Aorta (tissue), 5 donors: Measurements from ENCODE around the gene PTPRN2. TPM values are rescaled to one million over a fixed set of nuclear protein-coding genes. Genes with fewer than 3 reads are reported as not detected.

Experiments used
- ATAC-seq: fragments of 200-7000 bp; cut with Tn5 transposase; one replicate; pipeline ENCODE4 v1.9.1; 2022; ENCODE audit warnings: moderate library complexity; ENCODE audit not compliant: low FRiP score
- DNase-seq, 2 donors: peaks; one replicate each; pipeline ENCODE4 v3.0.0-alpha.2; 2020
- H3K27ac ChIP-seq, 2 donors: one replicate each; pipeline ENCODE4 v1.5.1; 2013; ENCODE audit warnings: low read length in 2 of 2, mild to moderate bottlenecking in 2 of 2, moderate library complexity in 2 of 2, control low read depth in 1 of 2, inconsistent platforms in 1 of 2, low read depth in 1 of 2
- H3K27me3 ChIP-seq, 2 donors: one replicate each; pipeline ENCODE4 v1.6.1; 2013; ENCODE audit warnings: control low read depth in 1 of 2, low read length in 1 of 2, mild to moderate bottlenecking in 1 of 2, moderate library complexity in 1 of 2; ENCODE audit not compliant: insufficient read depth in 2 of 2, control insufficient read depth in 1 of 2
- H3K36me3 ChIP-seq, 2 donors: one replicate each; pipeline ENCODE4 v1.6.1; 2013; ENCODE audit warnings: control low read depth in 1 of 2, low read length in 1 of 2, mild to moderate bottlenecking in 1 of 2; ENCODE audit not compliant: insufficient read depth in 2 of 2, control insufficient read depth in 1 of 2
- H3K4me1 ChIP-seq, 2 donors: one replicate each; pipeline ENCODE4 v1.6.1; 2013; ENCODE audit warnings: low read length in 2 of 2, control low read depth in 1 of 2, mild to moderate bottlenecking in 1 of 2, moderate library complexity in 1 of 2; ENCODE audit not compliant: insufficient read depth in 2 of 2, control insufficient read depth in 1 of 2
- H3K4me3 ChIP-seq, 2 donors: one replicate each; pipeline ENCODE4 v1.5.1; 2013; ENCODE audit warnings: low read length in 2 of 2, control low read depth in 1 of 2, mild to moderate bottlenecking in 1 of 2
- H3K9me3 ChIP-seq: one replicate; pipeline ENCODE4 v1.6.1; 2013; ENCODE audit warnings: mild to moderate bottlenecking, low read length; ENCODE audit not compliant: control insufficient read depth
- WGBS, 2 donors: extraction: QIAGEN DNeasy Blood & Tissue Kit; methylation state at CpG; one replicate each; pipeline ENCODE4 v1.1.7; 2013; 5-methylcytosine and 5-hydroxymethylcytosine counted together
- intact Hi-C, 2 donors: fragments of 100-400 bp; cut with DNase I; formaldehyde crosslinking; loops; one replicate each; pipeline versions ENCODE4 v1.14.2 to v1.15.0; 2022
- polyA plus RNA-seq, 2 donors: library from polyadenylated mRNA; stranded (reverse); fragments of 200-250 nt; gene quantifications; one replicate each; pipeline ENCODE4 v1.2.3, GENCODE V29; 2013
- total RNA-seq, 2 donors: library from RNA; stranded (reverse); fragmentation: NEBNext Ultra II Directional; extraction: Animal tissue kit (Norgen Biotek cat#: 25700); gene quantifications; one replicate each; pipeline ENCODE4 v1.2.1, GENCODE V29; 2021
- donor health status: healthy with polysubstance abuse.
- donor health status: Bipolar disorder and iron deficiency.
- donor health status: DM: no; HTN: no; CAD: no.
- donor health status: DM: no; HTN: no; CAD: no.
- donor health status: DM: yes; HTN: yes; CAD: no.

The PTPRN2 gene
- total and polyA plus RNA-seq, 4 donors = 0.67 to 3.3 (median 1.4) TPM

GRCh38 chr7:157717211-157718174, 870.1 kb downstream of the PTPRN2 start:
- DNase-seq (no peak), ATAC-seq (no peak)
- intact Hi-C loops = no loop called here

GRCh38 chr7:157715938-157716280, 871.7 kb downstream of the PTPRN2 start:
- WGBS, 2 donors = 67 to 76% methylated on average over 8 of the region's 8 CpGs
- Histone ChIP-seq H3K36me3 (no peaks in the 10 kb centered on the region), H3K27ac (no peak overlapping the region), H3K9me3 (peaks cover 2% of the 10 kb centered on the region), H3K4me1 (no peaks in the 10 kb centered on the region), H3K27me3 (no peaks in the 10 kb centered on the region), H3K4me3 (no peak overlapping the region)
- DNase-seq (peak in 1 of 2 donors; percentile 55), ATAC-seq (no peak)
- intact Hi-C loops = no loop called here

More at GRCh38 chr7:157717211-157718174, 870.1 kb downstream of the PTPRN2 start:
- Histone ChIP-seq H3K27ac (no peak overlapping the region), H3K36me3 (no peaks in the 10 kb centered on the region), H3K9me3 (peaks cover 2% of the 10 kb centered on the region), H3K27me3 (no peaks in the 10 kb centered on the region), H3K4me3 (no peak overlapping the region), H3K4me1 (no peaks in the 10 kb centered on the region)
- WGBS, 2 donors = 86 to 88% methylated on average over 31 of the region's 31 CpGs

GRCh38 chr7:157715071-157715937, 872.3 kb downstream of the PTPRN2 start:
- ATAC-seq = no peak
- no peak overlapping the region for H3K27ac ChIP-seq
- peak in 1 of 2 donors; percentile 70 for DNase-seq
- H3K36me3 ChIP-seq = no peaks in the 10 kb centered on the region
- WGBS, 2 donors = 79 to 83% methylated on average over 25 of the region's 25 CpGs
- intact Hi-C loops = no loop called here
- no peaks in the 10 kb centered on the region for H3K4me1 ChIP-seq
- no peaks in the 10 kb centered on the region for H3K27me3 ChIP-seq
- H3K4me3 ChIP-seq = no peak overlapping the region
- peaks cover 2% of the 10 kb centered on the region for H3K9me3 ChIP-seq

- intact Hi-C loops = no loop called here
- DNase-seq (peak in 1 of 2 donors; percentile 70), ATAC-seq (no peak)
Measured at GRCh38 chr7:157714166-157715070, 873.2 kb downstream of the PTPRN2 start.

GRCh38 chr7:157713591-157713990, 874.0 kb downstream of the PTPRN2 start:
- peak in 1 of 2 donors; percentile 42 for DNase-seq
- 84 to 89% methylated on average over 16 of the region's 16 CpGs for WGBS, 2 donors
- H3K27me3 ChIP-seq = no peaks in the 10 kb centered on the region
- peaks cover 2% of the 10 kb centered on the region for H3K9me3 ChIP-seq
- no peak overlapping the region for H3K27ac ChIP-seq
- H3K4me3 ChIP-seq = no peak overlapping the region
- no peaks in the 10 kb centered on the region for H3K4me1 ChIP-seq
- no peak for ATAC-seq
- H3K36me3 ChIP-seq = no peaks in the 10 kb centered on the region
- intact Hi-C loops = no loop called here

More at GRCh38 chr7:157714166-157715070, 873.2 kb downstream of the PTPRN2 start:
- Histone ChIP-seq H3K4me3 (no peak overlapping the region), H3K4me1 (no peaks in the 10 kb centered on the region), H3K27ac (no peak overlapping the region), H3K36me3 (no peaks in the 10 kb centered on the region), H3K27me3 (no peaks in the 10 kb centered on the region), H3K9me3 (peaks cover 2% of the 10 kb centered on the region)
- WGBS, 2 donors = 83 to 86% methylated on average over 29 of the region's 29 CpGs

- Histone ChIP-seq H3K9me3 (peaks cover 2% of the 10 kb centered on the region), H3K4me3 (no peak overlapping the region), H3K36me3 (no peaks in the 10 kb centered on the region), H3K27ac (no peak overlapping the region), H3K27me3 (no peaks in the 10 kb centered on the region), H3K4me1 (no peaks in the 10 kb centered on the region)
- 64 to 72% methylated on average over 15 of the region's 15 CpGs for WGBS, 2 donors
- ATAC-seq = no peak
- intact Hi-C loops = no loop called here
- peak in 1 of 2 donors; percentile 56 for DNase-seq
Measured at GRCh38 chr7:157712666-157713235, 874.9 kb downstream of the PTPRN2 start.

GRCh38 chr7:157711353-157711888, 876.2 kb downstream of the PTPRN2 start:
- no peak overlapping the region for H3K4me3 ChIP-seq
- peak in 1 of 2 donors; percentile 32 for DNase-seq

More at GRCh38 chr7:157711353-157711888, 876.2 kb downstream of the PTPRN2 start:
- H3K36me3 ChIP-seq = no peaks in the 10 kb centered on the region
- H3K9me3 ChIP-seq = peaks cover 2% of the 10 kb centered on the region
- H3K4me1 ChIP-seq = no peaks in the 10 kb centered on the region
- ATAC-seq = no peak
- H3K27ac ChIP-seq = no peak overlapping the region
- 51 to 78% methylated on average over 10 to 27 of the region's 27 CpGs for WGBS, 2 donors
- no peaks in the 10 kb centered on the region for H3K27me3 ChIP-seq
- intact Hi-C loops = no loop called here
